ENCODE data around the gene ZC3H10.
"Not testable (repeated sequence)": the region's sequence is repeated elsewhere in the genome, so short reads cannot be mapped to it uniquely, and the experiment has no call there.

Gene ZC3H10, protein sequence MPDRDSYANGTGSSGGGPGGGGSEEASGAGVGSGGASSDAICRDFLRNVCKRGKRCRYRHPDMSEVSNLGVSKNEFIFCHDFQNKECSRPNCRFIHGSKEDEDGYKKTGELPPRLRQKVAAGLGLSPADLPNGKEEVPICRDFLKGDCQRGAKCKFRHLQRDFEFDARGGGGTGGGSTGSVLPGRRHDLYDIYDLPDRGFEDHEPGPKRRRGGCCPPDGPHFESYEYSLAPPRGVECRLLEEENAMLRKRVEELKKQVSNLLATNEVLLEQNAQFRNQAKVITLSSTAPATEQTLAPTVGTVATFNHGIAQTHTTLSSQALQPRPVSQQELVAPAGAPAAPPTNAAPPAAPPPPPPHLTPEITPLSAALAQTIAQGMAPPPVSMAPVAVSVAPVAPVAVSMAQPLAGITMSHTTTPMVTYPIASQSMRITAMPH

DNA sequence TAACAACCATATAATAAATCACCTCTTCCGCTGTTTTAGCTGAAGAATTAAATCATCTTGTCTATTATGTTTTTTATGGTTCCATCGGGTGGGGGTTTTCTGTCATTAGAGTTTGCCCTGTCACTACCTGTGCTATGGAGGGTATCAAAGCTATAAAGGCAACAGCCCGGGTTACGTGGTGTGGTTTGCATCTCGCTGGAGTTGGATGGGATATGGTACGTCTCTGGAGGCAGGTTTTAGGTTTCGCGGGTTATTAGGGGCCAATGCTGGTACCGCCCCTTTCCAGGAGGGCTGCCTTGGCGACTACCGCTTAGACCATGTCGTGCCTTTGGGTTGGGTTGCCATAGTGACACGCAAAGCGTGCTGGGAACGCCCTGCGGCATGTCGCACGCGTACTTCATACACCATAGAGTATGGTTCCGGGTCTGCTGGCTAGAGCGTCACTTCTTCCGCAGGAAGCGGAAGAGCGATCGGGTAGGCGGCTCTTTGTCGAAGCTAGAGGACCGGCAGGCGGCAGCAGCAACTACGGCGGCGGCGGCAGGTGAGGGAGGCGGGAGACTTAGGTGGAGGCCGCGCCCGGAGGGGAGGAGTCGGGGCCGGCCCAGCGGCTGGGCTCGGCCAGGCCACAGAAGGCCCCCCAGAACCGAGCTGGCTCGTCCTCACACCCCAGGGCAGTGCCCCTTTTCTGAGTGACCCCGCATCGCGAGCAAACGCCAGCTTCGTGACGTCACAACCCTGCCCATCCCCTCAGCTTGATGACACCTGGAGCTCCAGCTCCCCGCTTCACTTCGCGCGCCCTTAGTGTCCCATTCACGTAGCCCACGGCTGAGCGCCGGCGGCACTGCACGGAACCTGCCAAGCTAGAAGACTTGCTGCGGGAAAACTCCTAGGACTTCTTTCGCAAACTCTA, at the start of gene ZC3H10:
ZC3H10 (plus strand) TSS at position 489 of the 910 bp plus-strand sequence. CDS start 2,297 bp downstream, outside the sequence.
- Histone ChIP-seq H3K79me2 (peaks cover 2% of the 10 kb centered on the region), H2AFZ (peak within 1 kb of the TSS; percentile 81), H3K27ac (peak within 1 kb of the TSS; percentile 97)

DNA sequence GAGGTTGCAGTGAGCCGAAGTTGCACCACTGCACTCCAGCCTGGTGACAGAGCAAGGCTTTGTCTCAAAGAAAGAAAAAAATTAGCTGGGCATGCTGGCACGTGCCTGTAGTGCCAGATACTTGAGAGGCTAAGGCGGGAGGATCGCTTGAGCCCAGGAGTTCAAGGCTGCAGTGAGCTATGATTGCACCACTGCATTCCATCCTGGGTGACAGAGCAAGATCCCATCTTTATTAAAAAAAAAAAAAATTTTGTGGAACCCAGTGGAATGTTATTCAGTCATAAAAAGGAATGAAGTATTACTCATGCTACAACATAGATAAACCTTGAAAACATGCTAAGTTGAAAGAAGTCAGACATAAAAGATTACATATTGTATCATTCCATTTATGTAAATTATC, 46.4 kb upstream of the ZC3H10 start:
- H3K27me3 ChIP-seq (ENCODE audit: control insufficient read depth, insufficient read depth, low read length), result no peaks in the 10 kb centered on the region
- H3K4me3 ChIP-seq (ENCODE audit: low read depth, low read length), result no peak overlapping the region
- no peak overlapping the region for H3K4me2 ChIP-seq (ENCODE audit: low read length)
- no peaks in the 10 kb centered on the region for H3K36me3 ChIP-seq (ENCODE audit: control insufficient read depth, insufficient read depth, low read length)
- H3K9me3 ChIP-seq (ENCODE audit: control insufficient read depth, low read length), result no peaks in the 10 kb centered on the region
- TF ChIP-seq, protein P1, sequence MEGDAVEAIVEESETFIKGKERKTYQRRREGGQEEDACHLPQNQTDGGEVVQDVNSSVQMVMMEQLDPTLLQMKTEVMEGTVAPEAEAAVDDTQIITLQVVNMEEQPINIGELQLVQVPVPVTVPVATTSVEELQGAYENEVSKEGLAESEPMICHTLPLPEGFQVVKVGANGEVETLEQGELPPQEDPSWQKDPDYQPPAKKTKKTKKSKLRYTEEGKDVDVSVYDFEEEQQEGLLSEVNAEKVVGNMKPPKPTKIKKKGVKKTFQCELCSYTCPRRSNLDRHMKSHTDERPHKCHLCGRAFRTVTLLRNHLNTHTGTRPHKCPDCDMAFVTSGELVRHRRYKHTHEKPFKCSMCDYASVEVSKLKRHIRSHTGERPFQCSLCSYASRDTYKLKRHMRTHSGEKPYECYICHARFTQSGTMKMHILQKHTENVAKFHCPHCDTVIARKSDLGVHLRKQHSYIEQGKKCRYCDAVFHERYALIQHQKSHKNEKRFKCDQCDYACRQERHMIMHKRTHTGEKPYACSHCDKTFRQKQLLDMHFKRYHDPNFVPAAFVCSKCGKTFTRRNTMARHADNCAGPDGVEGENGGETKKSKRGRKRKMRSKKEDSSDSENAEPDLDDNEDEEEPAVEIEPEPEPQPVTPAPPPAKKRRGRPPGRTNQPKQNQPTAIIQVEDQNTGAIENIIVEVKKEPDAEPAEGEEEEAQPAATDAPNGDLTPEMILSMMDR (IDR thresholded peaks at IDR 0.05), result no peak
- H3K9ac ChIP-seq, result no peak overlapping the region
- H2AFZ ChIP-seq, result no peak overlapping the region
- H3K79me2 ChIP-seq, result no peaks in the 10 kb centered on the region
- H3K4me1 ChIP-seq, result no peaks in the 10 kb centered on the region
- no peak overlapping the region for H3K27ac ChIP-seq

More for the DNA sequence above, at the start of gene ZC3H10:
- Histone ChIP-seq H3K9ac (peak within 1 kb of the TSS; percentile 64), H3K27me3 (ENCODE audit: control insufficient read depth, insufficient read depth, low read length) (no peaks in the 10 kb centered on the region), H3K4me1 (peaks cover 11% of the 10 kb centered on the region), H3K36me3 (ENCODE audit: control insufficient read depth, insufficient read depth, low read length) (no peaks in the 10 kb centered on the region), H3K9me3 (ENCODE audit: control insufficient read depth, low read length) (no peaks in the 10 kb centered on the region), H3K4me3 (ENCODE audit: low read depth, low read length) (peak within 1 kb of the TSS; percentile 98), H3K4me2 (ENCODE audit: low read length) (peak within 1 kb of the TSS; percentile 94)
- TF ChIP-seq, protein P1 (IDR thresholded peaks at IDR 0.05), result peak; percentile 76

DNA sequence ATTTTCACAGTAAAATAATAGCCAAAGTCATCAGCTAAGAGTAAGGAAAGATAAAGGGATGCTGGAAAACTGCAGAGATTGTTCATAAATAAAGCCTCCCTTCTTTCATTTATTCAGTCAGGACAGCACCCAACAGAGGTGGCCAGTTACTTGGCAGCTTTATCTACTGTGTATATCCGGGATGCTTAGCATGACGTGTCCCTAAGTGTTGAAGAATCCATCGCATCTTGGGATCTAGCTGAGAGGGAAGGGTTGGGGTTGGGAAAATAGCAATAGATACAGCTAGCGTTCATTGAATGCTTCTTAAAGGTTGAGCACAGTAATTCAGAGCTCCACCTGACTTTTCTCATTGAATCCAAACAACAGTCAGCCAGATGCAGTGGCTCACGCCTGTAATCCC, 43.7 kb upstream of the ZC3H10 start:
- no peaks in the 10 kb centered on the region for H3K36me3 ChIP-seq (ENCODE audit: control insufficient read depth, insufficient read depth, low read length)
- no peaks in the 10 kb centered on the region for H3K9me3 ChIP-seq (ENCODE audit: control insufficient read depth, low read length)
- no peak overlapping the region for H3K27ac ChIP-seq
- H3K4me1 ChIP-seq, result peaks cover 3% of the 10 kb centered on the region
- no peaks in the 10 kb centered on the region for H3K27me3 ChIP-seq (ENCODE audit: control insufficient read depth, insufficient read depth, low read length)
- TF ChIP-seq, protein P1 (IDR thresholded peaks at IDR 0.05), result no peak
- H3K4me2 ChIP-seq (ENCODE audit: low read length), result no peak overlapping the region
- H3K79me2 ChIP-seq, result no peaks in the 10 kb centered on the region
- no peak overlapping the region for H2AFZ ChIP-seq
- H3K9ac ChIP-seq, result no peak overlapping the region
- no peak overlapping the region for H3K4me3 ChIP-seq (ENCODE audit: low read depth, low read length)

DNA sequence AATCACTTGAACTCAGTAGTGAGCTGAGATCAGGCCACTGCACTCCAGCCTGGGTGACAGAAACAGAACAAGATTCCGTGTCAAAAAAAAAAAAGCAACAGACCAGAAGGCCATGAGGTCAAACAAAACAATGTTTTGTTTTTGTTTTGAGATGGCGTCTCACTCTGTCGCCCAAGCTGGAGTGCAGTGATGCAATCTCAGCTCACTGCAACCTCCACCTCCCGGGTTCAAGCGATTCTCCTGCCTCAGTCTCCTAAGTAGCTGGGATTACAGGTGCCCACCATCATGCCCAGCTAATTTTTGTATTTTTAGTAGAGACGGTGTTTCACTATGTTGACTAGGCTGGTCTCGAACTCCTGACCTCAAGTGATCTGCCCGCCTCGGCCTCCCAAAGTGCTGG, 40.1 kb upstream of the ZC3H10 start:
- not testable (repeated sequence) for H3K9me3 ChIP-seq (ENCODE audit: control insufficient read depth, low read length); H3K4me2 ChIP-seq (ENCODE audit: low read length); H3K27me3 ChIP-seq (ENCODE audit: control insufficient read depth, insufficient read depth, low read length); H3K36me3 ChIP-seq (ENCODE audit: control insufficient read depth, insufficient read depth, low read length); H3K79me2 ChIP-seq; H3K4me1 ChIP-seq; H3K4me3 ChIP-seq (ENCODE audit: low read depth, low read length); H3K9ac ChIP-seq
- peak overlapping the region; percentile 38 for H2AFZ ChIP-seq
- H3K27ac ChIP-seq, result peak overlapping the region; percentile 80

DNA sequence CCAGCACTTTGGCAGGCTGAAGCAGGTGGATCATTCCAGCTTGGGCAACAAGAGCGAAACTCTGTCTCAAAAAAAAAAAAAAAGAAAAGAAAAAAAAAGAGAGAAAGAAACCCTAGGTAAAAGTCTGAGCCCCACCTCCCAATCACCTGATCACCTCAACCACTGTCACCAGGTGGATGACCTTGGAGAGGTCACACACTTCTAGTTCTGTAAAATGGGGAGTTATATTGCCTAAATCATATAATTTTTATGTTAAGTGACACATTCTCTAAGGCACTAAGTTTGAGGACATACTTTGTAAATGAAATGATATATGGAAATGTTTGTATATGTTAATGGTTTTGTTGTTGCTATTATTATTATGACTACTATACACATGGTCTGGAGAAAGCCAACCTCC, 39.6 kb upstream of the ZC3H10 start:
- H3K9ac ChIP-seq, result no peak overlapping the region
- TF ChIP-seq, protein P1 (IDR thresholded peaks at IDR 0.05), result no peak
- H3K4me3 ChIP-seq (ENCODE audit: low read depth, low read length), result peak overlapping the region; percentile 75

More for the DNA sequence above, 39.6 kb upstream of the ZC3H10 start:
- Histone ChIP-seq H3K4me2 (ENCODE audit: low read length) (peak overlapping the region; percentile 98), H3K9me3 (ENCODE audit: control insufficient read depth, low read length) (no peaks in the 10 kb centered on the region), H3K27ac (peak overlapping the region; percentile 80), H3K27me3 (ENCODE audit: control insufficient read depth, insufficient read depth, low read length) (no peaks in the 10 kb centered on the region), H3K36me3 (ENCODE audit: control insufficient read depth, insufficient read depth, low read length) (no peaks in the 10 kb centered on the region), H2AFZ (peak overlapping the region; percentile 95), H3K79me2 (no peaks in the 10 kb centered on the region), H3K4me1 (peaks cover 3% of the 10 kb centered on the region)
